HG03575 (cell line): ENCODE measurements around the gene CCDC59.

Experiments used
- ATAC-seq: cut with Tn5 transposase; IDR thresholded peaks from one replicate; pipeline ENCODE4 v1.9.1; 2021; ENCODE audit not compliant: unreplicated experiment, insufficient number of reproducible peaks, low FRiP score; ENCODE audit errors: extremely low read depth

Gene CCDC59

DNA sequence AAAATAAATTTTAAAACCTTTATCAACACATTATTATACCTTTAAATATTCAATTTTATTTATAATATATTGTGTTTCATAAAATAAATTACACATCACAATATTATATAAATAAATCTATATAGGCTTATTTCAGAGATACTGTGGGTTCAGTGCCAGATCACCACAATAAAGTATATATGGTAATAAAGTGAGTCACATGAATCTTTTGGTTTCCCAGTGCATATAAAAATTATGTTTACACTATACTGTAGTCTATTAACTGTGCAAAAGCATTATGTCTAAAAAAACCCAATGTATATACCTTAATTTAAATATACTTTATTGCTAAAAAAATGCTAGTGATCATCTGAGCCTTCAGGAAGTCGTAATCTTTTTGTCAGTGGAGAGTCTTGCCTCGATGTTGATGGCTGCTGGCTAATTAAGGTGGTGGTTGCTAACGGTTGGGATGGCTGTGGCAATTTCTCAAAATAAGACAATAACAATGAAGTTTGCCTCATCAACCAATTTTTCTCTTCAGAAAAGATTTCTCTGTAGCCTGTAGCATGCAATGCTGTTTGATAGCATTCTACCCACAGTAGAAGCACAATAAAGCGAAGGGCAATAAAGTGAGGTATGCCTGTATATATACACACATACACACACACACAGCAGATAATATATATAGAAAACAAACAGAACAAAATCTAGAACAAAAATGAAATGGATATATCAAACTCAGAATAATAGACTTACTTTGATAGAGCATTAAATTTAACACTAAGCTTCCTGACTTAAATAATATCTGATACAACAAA, 32.4 kb downstream of the CCDC59 start:
- ATAC-seq = no peak

DNA sequence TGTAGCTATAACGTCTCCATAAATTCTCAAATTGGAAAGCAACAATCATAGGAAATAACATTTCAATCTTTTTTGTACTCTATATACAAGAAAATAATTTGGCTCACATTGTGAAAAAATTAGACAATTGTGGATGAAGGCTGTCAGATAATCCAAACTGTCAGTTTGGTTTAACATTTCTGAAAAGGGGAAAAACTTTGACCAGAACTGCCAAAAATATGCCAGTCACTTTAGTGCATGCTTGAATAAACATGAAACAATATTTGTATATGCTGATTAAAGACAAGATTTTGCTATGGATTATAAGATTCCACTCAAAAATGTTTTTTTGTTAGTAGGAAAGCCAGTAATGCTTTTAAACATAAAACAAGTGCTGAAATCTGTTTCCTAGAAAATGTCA, 38.9 kb downstream of the CCDC59 start:
- ATAC-seq = no peak

DNA sequence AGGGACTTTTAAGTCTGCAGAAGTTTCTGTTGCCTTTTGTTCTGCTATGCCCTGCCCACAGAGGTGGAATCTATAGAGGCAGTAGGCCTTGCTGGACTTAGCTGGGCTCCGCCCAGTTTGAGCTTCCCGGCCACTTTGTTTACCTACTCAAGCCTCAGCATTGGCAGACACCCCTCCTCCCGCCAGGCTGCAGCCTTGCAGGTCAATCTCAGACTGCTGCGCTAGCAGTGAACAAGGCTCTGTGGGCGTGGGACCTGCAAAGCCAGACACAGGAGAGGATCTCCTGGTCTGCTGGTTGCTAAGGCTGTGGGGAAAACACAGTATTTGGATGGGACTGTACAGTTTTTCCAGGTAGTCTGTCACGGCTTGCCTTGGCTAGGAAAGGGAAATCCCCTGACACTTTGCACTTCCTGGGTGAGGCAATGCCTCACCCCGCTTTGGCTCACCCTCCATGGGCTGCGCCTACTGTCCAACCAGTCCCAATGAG, 43.7 kb downstream of the CCDC59 start:
- ATAC-seq = no peak
